Activated T-cell treated with anti-CD3 and anti-CD28 coated beads, Interleukin-2, amount 50 U/mL, for 1 hour (primary cell): ENCODE measurements around the gene TFDP1.
"Not testable (repeated sequence)": the region's sequence is repeated elsewhere in the genome, so short reads cannot be mapped to it uniquely, and the experiment has no call there.

Experiments
- DNase-seq: peaks from one replicate; pipeline ENCODE4 v3.0.0-alpha.2; 2020

Gene TFDP1

GRCh38 chr13:113620036-113620796 is 35.7 kb downstream of the TFDP1 start:
- no peak for DNase-seq

DNA sequence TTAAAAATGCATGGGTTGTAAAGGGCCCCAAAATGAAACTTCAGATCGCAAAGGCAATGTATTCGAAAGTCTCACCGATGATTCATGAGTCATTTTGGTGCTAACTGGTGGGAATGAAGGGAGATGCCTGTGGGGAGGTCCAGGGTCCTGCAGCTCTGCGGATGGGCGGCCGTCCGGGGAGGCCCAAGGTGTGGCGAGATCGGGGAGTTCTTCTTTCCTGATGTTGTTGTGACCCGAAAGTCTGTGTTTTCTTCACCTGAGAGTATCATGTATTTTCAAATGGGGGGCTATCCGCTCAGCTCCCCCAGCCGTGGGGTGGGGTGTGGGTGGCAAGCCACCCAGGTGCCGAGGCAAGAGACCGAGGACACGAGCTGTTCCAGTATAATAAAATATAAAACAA is 36.5 kb downstream of the TFDP1 start:
- no peak for DNase-seq

DNA sequence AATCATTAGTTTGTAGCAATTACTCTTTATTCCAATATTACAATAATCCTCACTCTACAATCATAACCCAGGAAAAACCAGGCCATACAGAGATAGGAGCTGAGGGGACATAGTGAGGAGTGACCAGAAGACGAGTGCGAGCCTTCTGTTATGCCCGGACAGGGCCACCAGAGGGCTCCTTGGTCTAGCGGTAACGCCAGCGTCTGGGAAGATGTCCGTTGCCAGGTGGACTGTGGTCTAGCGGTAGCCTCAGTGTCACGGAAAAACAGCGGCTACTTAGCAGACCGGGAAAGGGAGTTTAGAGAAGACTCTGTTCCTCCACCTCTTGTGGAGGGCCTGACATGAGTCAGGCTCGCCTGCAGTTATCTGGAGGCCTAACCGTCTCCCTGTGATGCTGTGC is 36.9 kb downstream of the TFDP1 start:
- DNase-seq, result not testable (repeated sequence)

DNA sequence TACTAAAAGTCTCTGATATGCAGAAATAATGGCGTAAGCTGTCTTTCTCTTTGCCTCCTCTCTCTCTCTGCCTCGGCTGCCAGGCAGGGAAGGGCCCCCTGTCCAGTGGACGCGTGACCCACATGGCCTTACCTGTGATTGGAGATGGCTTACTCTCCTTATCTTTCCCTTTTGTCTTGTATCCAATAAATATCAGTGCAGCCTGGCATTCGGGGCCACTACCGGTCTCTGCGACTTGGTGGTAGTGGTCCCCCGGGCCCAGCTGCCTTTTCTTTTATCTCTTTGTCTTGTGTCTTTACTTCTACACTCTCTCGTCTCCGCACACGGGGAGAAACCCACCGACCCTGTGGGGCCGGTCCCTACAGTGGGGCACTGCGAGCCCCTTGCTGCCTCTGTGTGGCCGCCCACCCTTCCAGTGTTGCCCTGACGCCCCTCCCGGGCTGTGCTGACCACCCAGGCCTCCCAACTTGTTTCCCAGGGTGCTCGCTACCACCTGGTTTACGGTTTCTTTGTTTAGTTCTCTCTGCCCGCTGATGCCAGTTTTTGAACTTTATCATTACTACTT is 37.5 kb downstream of the TFDP1 start:
- not testable (repeated sequence) for DNase-seq

GRCh38 chr13:113622791-113623490 is 38.4 kb downstream of the TFDP1 start:
- no peak for DNase-seq

DNA sequence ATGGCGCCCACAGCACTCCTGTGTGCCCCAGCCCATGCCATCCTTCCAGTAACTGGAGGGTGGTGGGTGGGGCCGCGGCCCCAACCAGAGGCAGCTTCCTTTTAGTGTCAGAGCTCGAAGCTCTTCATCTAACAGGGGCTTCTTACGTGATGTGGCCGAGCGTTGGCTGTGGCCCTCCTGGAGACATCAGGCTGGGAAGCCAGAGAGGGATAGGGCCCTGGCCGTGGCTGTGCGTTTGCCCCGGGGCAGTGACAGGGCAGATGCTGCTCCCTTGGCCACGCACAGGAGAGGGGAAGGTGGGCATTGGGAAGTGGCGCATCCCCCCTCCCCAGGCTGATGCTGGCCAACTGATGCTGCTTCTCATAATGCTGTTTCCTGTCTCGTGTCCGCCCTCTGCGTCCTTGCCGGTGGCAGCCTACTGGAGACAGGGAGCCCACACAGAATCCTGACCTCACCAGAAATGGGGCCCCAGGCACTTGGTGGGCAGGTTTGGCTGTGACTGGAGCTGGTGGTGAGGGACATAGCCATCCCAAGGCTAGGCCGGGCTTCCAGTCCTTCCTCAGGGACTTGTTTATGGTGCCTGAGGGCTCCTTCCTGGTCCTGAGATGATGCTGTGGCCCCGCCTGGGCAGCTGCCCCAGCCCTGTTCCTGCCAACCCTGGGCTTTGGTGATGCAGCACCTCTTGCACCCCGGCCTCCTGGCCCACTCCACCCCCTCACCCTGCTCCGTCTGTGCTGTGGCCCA is 39.1 kb downstream of the TFDP1 start:
- DNase-seq, result no peak

GRCh38 chr13:113624235-113624587 is 39.7 kb downstream of the TFDP1 start:
- no peak for DNase-seq

- DNase-seq, result not testable (repeated sequence)
These were observed 40.2 kb downstream of the TFDP1 start for GRCh38 chr13:113624640-113625304.

DNA sequence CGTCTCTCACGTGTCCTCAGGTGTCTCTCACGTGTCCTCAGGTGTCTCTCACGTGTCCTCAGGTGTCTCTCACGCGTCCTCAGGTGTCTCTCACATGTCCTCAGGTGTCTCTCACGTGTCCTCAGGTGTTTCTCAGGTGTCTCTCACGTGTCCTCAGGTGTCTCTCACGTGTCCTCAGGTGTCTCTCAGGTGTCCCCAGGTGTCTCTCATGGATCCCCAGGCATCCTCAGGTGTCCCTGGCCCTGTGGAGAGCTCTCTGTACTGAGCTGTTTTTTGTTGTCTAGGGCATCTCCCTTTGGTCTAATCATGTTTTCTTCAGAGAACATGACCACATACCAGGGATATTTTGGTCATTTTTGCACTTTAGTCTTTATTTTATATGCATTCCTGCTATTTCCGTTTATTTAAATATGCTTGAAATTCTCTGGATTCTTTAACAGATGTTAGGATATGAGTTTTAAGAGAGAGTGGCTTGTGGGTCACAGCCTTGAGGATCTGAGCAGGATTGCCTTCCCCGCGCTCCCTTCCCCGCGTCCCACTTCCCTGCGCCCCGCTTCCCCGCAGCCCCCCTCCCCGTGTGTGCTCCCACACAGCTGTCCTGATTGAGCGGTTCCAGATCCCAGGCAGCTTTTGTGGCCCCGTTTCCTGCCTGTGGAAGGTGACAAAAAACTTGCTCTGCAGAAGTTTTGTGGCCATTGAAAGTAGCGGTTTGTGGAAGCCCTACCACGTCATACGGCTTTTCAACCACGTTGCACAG is 41.6 kb downstream of the TFDP1 start:
- no peak for DNase-seq

GRCh38 chr13:113627136-113627535 is 42.6 kb downstream of the TFDP1 start:
- DNase-seq, result no peak

GRCh38 chr13:113628291-113629270 is 44.0 kb downstream of the TFDP1 start:
- no peak for DNase-seq

DNA sequence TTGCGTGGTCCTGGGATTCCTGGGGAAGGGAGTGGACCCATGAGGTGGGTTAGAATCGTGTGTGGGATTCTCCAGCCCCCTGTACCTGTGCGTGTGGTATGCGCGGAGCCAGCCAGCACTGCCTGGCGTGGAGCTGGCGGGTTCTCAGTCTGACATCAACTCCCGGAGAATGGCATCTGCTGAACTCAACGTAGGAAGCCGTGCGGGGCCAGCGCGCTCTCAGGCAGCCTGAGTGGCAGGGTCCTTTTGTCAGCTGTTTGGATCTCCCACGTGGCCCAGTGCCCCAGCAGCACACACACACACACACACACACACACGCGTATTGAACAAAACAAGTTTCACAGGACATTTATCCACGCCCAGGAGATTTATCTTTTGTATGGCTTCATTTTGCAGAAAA is 45.3 kb downstream of the TFDP1 start:
- no peak for DNase-seq

DNA sequence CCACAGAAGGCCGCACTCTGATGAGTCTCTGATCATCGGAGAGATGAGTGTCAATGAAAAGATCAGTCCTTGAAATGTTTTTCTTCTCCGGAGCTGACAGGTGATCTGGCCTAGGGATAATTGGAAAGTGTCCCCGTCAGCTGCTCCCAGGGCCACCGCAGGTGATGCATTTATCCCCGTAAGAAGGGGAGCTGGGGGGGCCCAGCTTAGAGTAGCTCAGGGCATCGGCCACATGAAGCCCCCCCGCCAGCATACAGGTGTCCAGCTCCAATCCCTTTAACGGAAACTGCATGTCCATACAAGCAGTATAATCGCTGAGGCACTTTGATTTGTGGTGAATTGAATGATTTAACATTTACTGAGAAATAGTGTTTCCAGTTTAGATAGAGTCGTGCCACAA is 45.7 kb downstream of the TFDP1 start:
- no peak for DNase-seq

GRCh38 chr13:113630804-113631203 is 46.3 kb downstream of the TFDP1 start:
- no peak for DNase-seq

DNA sequence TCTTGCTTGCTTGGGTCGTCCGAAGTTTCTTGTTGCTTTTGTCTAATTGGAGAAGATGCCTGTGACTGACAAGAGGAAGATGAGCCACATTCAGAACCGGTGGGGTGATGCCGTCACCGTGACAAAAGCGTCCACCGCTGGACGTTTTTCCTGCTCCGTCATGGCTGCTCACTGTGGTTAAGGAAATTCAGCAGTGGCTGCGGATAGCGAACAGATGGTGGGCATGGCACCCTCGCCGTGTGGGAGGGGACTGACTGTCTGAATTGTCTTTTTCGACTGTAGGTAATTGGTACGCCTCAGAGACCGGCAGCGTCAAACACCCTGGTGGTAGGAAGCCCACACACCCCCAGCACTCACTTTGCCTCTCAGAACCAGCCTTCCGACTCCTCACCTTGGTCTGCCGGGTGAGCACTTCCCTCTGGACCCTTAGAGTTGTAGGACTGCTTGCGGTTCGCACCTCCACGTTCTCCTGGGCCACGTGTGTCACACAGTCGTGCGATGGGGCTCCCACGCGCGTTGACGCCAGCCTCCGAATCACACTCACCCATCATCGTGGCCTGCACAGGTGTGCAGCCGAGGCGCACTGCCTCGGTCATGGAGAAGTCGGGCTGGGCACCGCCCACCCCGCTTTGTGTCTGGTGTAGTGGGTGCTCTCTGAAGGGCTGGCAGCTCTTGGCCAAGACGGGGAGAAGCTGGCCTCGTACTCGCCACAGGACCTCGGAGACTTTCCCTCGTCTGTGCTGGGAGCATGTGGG is 47.0 kb downstream of the TFDP1 start:
- no peak for DNase-seq

DNA sequence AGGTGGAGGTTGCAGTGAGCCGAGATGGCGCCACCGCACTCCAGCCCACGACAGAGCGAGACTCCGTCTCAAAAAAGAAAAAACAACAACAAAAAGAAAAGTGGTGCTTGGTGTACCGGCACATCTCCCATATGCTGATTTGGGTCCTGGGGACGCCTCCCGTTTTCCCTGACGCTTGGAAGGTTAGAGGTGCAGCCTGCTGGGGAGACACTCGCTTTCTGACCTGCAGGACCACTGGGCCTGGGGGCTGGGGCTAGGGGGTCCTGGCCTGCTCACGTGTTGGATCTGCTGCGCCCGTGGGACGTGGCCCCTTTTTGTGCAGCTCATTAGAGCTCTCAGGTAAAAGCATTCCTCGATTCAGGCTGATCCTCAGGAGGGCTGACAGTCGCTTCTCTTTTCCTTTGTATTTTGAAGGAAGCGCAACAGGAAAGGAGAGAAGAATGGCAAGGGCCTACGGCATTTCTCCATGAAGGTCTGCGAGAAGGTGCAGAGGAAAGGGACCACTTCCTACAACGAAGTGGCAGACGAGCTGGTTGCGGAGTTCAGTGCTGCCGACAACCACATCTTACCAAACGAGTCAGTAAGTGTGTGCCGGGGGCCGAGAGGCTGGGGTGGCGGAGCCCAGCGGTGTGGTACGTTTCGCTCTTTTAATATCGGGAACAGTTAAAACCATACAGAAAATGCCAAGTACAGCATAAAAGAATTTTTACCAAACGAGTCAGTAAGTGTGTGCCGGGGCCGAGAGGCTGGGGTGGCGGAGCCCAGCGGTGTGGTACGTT is 48.3 kb downstream of the TFDP1 start:
- no peak for DNase-seq

GRCh38 chr13:113633485-113633873 is 48.9 kb downstream of the TFDP1 start:
- DNase-seq, result no peak

GRCh38 chr13:113634279-113635047 is 49.9 kb downstream of the TFDP1 start:
- DNase-seq, result no peak

- DNase-seq, result no peak
These were observed 50.5 kb downstream of the TFDP1 start for GRCh38 chr13:113635048-113635420.
